GM20431 (cell line): ENCODE results near the gene CCL2.

Source experiments
- in situ Hi-C: fragments of 300-500 bp; cut with MseI, MboI; formaldehyde crosslinking; loops from one replicate; pipeline ENCODE4 v1.15.0; 2020; ENCODE audit warnings: low sequenced_read_pairs; ENCODE audit not compliant: unreplicated experiment

The CCL2 gene

GRCh38 chr17:34306466-34306865 lies 51.4 kb downstream of the CCL2 start:
- in situ Hi-C loops, result no loop called here
